ENCODE results near the gene KXD1.

The KXD1 gene

GRCh38 chr19:18541258-18541991 is 16.2 kb upstream of the KXD1 start:
- no peaks in the 10 kb centered on the region for H3K27me3 ChIP-seq (ENCODE audit: low read length)
- no peak overlapping the region for H3K9ac ChIP-seq (ENCODE audit: low read length)
- H3K9me3 ChIP-seq (ENCODE audit: insufficient read depth, low read length), result no peaks in the 10 kb centered on the region
- H3K4me3 ChIP-seq (ENCODE audit: insufficient read depth, low read length, poor library complexity, severe bottlenecking), result no peak overlapping the region
- H3K27ac ChIP-seq (ENCODE audit: low read depth, low read length), result no peak overlapping the region
- H2AFZ ChIP-seq (ENCODE audit: low read depth, low read length, severe bottlenecking), result no peak overlapping the region
- TF ChIP-seq EZH2phosphoT487 (conservative IDR thresholded peaks at IDR 0.05; ENCODE audit: low read length) (no peak), CTCF (IDR thresholded peaks at IDR 0.05; ENCODE audit: insufficient read depth, low read length, poor library complexity, severe bottlenecking) (no peak)
- peaks cover 10% of the 10 kb centered on the region; the same call in 1 of the 2 replicates for H3F3A ChIP-seq (ENCODE audit: insufficient read depth)
- H3K36me3 ChIP-seq (ENCODE audit: low read length), result no peaks in the 10 kb centered on the region; the same call in 1 of the 2 replicates
- peaks cover 9% of the 10 kb centered on the region; the same call in 1 of the 2 replicates for H3K79me2 ChIP-seq (ENCODE audit: insufficient read depth, low read length)
- H3K9me2 ChIP-seq (replicated peaks; ENCODE audit: insufficient read depth, low read length), result no peaks in the 10 kb centered on the region
- no peak overlapping the region for H3K4me2 ChIP-seq (ENCODE audit: low read depth, low read length, poor library complexity, severe bottlenecking)
- H4K20me1 ChIP-seq (ENCODE audit: low read depth, low read length), result no peaks in the 10 kb centered on the region

- Histone ChIP-seq H3K9me3 (ENCODE audit: insufficient read depth, low read length) (no peaks in the 10 kb centered on the region), H3K9ac (ENCODE audit: low read length) (peak overlapping the region; percentile 61), H3K27me3 (ENCODE audit: low read length) (no peaks in the 10 kb centered on the region), H3K36me3 (ENCODE audit: low read length) (no peaks in the 10 kb centered on the region; the same call in 1 of the 2 replicates), H3F3A (ENCODE audit: insufficient read depth) (peaks cover 10% of the 10 kb centered on the region; the same call in 1 of the 2 replicates), H2AFZ (ENCODE audit: low read depth, low read length, severe bottlenecking) (no peak overlapping the region), H3K4me3 (ENCODE audit: insufficient read depth, low read length, poor library complexity, severe bottlenecking) (peak overlapping the region; percentile 83), H3K79me2 (ENCODE audit: insufficient read depth, low read length) (peaks cover 9% of the 10 kb centered on the region; the same call in 1 of the 2 replicates), H4K20me1 (ENCODE audit: low read depth, low read length) (no peaks in the 10 kb centered on the region), H3K9me2 (replicated peaks; ENCODE audit: insufficient read depth, low read length) (no peaks in the 10 kb centered on the region), H3K4me2 (ENCODE audit: low read depth, low read length, poor library complexity, severe bottlenecking) (peak overlapping the region; percentile 82), H3K27ac (ENCODE audit: low read depth, low read length) (peak overlapping the region; percentile 55)
- TF ChIP-seq EZH2phosphoT487 (conservative IDR thresholded peaks at IDR 0.05; ENCODE audit: low read length) (no peak), CTCF (IDR thresholded peaks at IDR 0.05; ENCODE audit: insufficient read depth, low read length, poor library complexity, severe bottlenecking) (no peak)
Measured at GRCh38 chr19:18541992-18542940, 15.4 kb upstream of the KXD1 start.

- H3K27ac ChIP-seq (ENCODE audit: low read depth, low read length), result peak within 1 kb of the TSS; percentile 55
- peak within 1 kb of the TSS; percentile 70 for H2AFZ ChIP-seq (ENCODE audit: low read depth, low read length, severe bottlenecking)
- peak within 1 kb of the TSS; percentile 82 for H3K4me2 ChIP-seq (ENCODE audit: low read depth, low read length, poor library complexity, severe bottlenecking)
- peaks cover 10% of the 10 kb centered on the region; the same call in 1 of the 2 replicates for H3F3A ChIP-seq (ENCODE audit: insufficient read depth)
- H3K9me2 ChIP-seq (replicated peaks; ENCODE audit: insufficient read depth, low read length), result no peaks in the 10 kb centered on the region
- TF ChIP-seq EZH2phosphoT487 (conservative IDR thresholded peaks at IDR 0.05; ENCODE audit: low read length) (no peak), CTCF (IDR thresholded peaks at IDR 0.05; ENCODE audit: insufficient read depth, low read length, poor library complexity, severe bottlenecking) (no peak)
- H4K20me1 ChIP-seq (ENCODE audit: low read depth, low read length), result no peaks in the 10 kb centered on the region
- peaks cover 9% of the 10 kb centered on the region; the same call in 1 of the 2 replicates for H3K79me2 ChIP-seq (ENCODE audit: insufficient read depth, low read length)
- peak within 1 kb of the TSS; percentile 61 for H3K9ac ChIP-seq (ENCODE audit: low read length)
- H3K27me3 ChIP-seq (ENCODE audit: low read length), result no peaks in the 10 kb centered on the region
- no peaks in the 10 kb centered on the region; the same call in 1 of the 2 replicates for H3K36me3 ChIP-seq (ENCODE audit: low read length)
- no peaks in the 10 kb centered on the region for H3K9me3 ChIP-seq (ENCODE audit: insufficient read depth, low read length)
- peak within 1 kb of the TSS; percentile 83 for H3K4me3 ChIP-seq (ENCODE audit: insufficient read depth, low read length, poor library complexity, severe bottlenecking)
Measured at GRCh38 chr19:18542941-18543813, 14.5 kb upstream of the KXD1 start, which contains the start of gene FKBP8. TSS of gene FKBP8 (minus strand) at chr19:18543573. CDS start at chr19:18541970, 1,603 bp downstream.

Data from SU-DHL-6 (cell line).